GM12878 (cell line): Measurements from ENCODE around the gene UNC13B. TPM values are rescaled to one million over a fixed set of nuclear protein-coding genes. Genes with fewer than 3 reads are reported as not detected.

Source experiments
- ATAC-seq: fragments of 200-7000 bp; cut with Tn5 transposase; 3 replicates; pipeline ENCODE4 v1.9.1; 2020; ENCODE audit warnings: mild to moderate bottlenecking, moderate library complexity
- BruUV-seq: library from RNA; stranded (reverse); fragments of 400-500 nt; replicated peaks from 2 replicates; lab custom pipeline; 2021; lab: Mats Ljungman, UMichigan
- CTCF ChIA-PET: fragments of 300-600 bp; sonication (Branson Sonifier 250); formaldehyde crosslinking; extraction: SDS; loops from one replicate; lab custom pipeline; 2021; ENCODE audit warnings: inconsistent platforms; lab: Yijun Ruan, JAX
- POLR2A ChIA-PET: fragments of 350-600 bp; formaldehyde crosslinking; extraction: SDS; loops from one replicate; lab custom pipeline; 2021; ENCODE audit warnings: inconsistent platforms; lab: Charles Lee
- RAD21 ChIA-PET: fragments of 300-600 bp; sonication (Branson Sonifier 250); formaldehyde crosslinking; loops from one replicate; lab custom pipeline; 2023; ENCODE audit warnings: antibody characterized with exemption; ENCODE audit not compliant: unreplicated experiment; lab: Charles Lee
- SMC1A ChIA-PET: fragments of 300-600 bp; sonication (Branson Sonifier 250); formaldehyde crosslinking; loops from one replicate; lab custom pipeline; 2023; ENCODE audit not compliant: unreplicated experiment, uncharacterized antibody; lab: Charles Lee
- DNase-seq: peaks from one replicate; pipeline ENCODE4 v3.0.0-alpha.2; 2011; ENCODE audit warnings: low read depth, low spot score
- FAIRE-seq: peaks from 3 replicates; lab custom pipeline; 2011; peaks lifted over from hg19 to GRCh38; lab: Jason Lieb, UNC
- H2AFZ ChIP-seq: 2 replicates; pipeline ENCODE4 v1.6.0; 2011; ENCODE audit warnings: low read depth, low read length, control low read depth; ENCODE audit not compliant: control insufficient read depth
- H3K27ac ChIP-seq: 2 replicates; pipeline ENCODE4 v1.5.1; 2011; ENCODE audit warnings: control low read depth; ENCODE audit not compliant: control insufficient read depth, insufficient read depth
- H3K27me3 ChIP-seq, 2 experiments: replicated peaks in 1 of 2; 2 replicates each; pipeline versions ENCODE4 v1.6.0 to v1.6.1; 2011; ENCODE audit warnings: low read length in 1 of 2; ENCODE audit not compliant: control insufficient read depth in 2 of 2, insufficient read depth in 2 of 2
- H3K36me3 ChIP-seq, 2 experiments: 2 replicates each; pipeline ENCODE4 v1.5.1; 2011; ENCODE audit warnings: low read length in 1 of 2; ENCODE audit not compliant: control insufficient read depth in 2 of 2, insufficient read depth in 2 of 2
- H3K4me1 ChIP-seq: 2 replicates; pipeline ENCODE4 v1.6.1; 2011; ENCODE audit warnings: mild to moderate bottlenecking, low read length, moderate library complexity, mixed read lengths; ENCODE audit not compliant: control insufficient read depth, insufficient read depth
- H3K4me2 ChIP-seq: 2 replicates; pipeline ENCODE4 v1.6.0; 2011; ENCODE audit warnings: control low read depth; ENCODE audit not compliant: control insufficient read depth, insufficient read depth
- H3K4me3 ChIP-seq: fragments of 200-600 bp; sonication (generic); 2 replicates; pipeline ENCODE4 v1.5.1; 2016
- H3K79me2 ChIP-seq: 2 replicates; pipeline ENCODE4 v1.6.0; 2011; ENCODE audit warnings: low read length; ENCODE audit not compliant: control insufficient read depth, insufficient read depth
- H3K9ac ChIP-seq: 2 replicates; pipeline ENCODE4 v1.8.0; 2011; ENCODE audit warnings: low read length, control low read depth, mixed read lengths; ENCODE audit not compliant: control insufficient read depth, insufficient read depth
- H3K9me3 ChIP-seq: replicated peaks from 3 replicates; pipeline ENCODE4 v1.5.1; 2011; ENCODE audit warnings: mild to moderate bottlenecking, low read length; ENCODE audit not compliant: control insufficient read depth, insufficient read depth
- H4K20me1 ChIP-seq: 2 replicates; pipeline ENCODE4 v1.6.0; 2011; ENCODE audit not compliant: control insufficient read depth, insufficient read depth
- CBFB ChIP-seq: IDR thresholded peaks from 2 replicates; pipeline ENCODE4 v1.6.1; 2016; ENCODE audit warnings: antibody characterized with exemption, low read depth
- EED ChIP-seq: sonication (generic); IDR thresholded peaks from 2 replicates; pipeline ENCODE4 v1.6.1; 2016; ENCODE audit warnings: antibody characterized with exemption, low read depth
- IKZF2 ChIP-seq, 2 experiments: fragments of 450-650 bp; IDR thresholded peaks; 2 replicates each; pipeline ENCODE4 v1.6.1; 2017; ENCODE audit warnings: mild to moderate bottlenecking in 2 of 2, moderate library complexity in 2 of 2
- SUZ12 ChIP-seq: fragments of 200-600 bp; sonication (generic); IDR thresholded peaks from one replicate; pipeline ENCODE4 v1.6.1; 2018; ENCODE audit warnings: antibody characterized with exemption, mild to moderate bottlenecking; ENCODE audit not compliant: unreplicated experiment
- ZNF207 ChIP-seq: fragments of 450-650 bp; IDR thresholded peaks from 2 replicates; pipeline ENCODE4 v1.6.1; 2014; ENCODE audit warnings: antibody characterized with exemption, mild to moderate bottlenecking, borderline replicate concordance
- WGBS: methylation state at CpG from one replicate; pipeline ENCODE4 v1.1.6; 2016; ENCODE audit warnings: low lambda C conversion rate; ENCODE audit not compliant: insufficient replicate concordance, insufficient coverage; ENCODE audit errors: missing lambda C conversion rate; 5-methylcytosine and 5-hydroxymethylcytosine counted together
- in situ Hi-C: fragments of 300-500 bp; cut with MboI; formaldehyde crosslinking; loops from 9 replicates; pipeline ENCODE4 v1.14.3; 2018; ENCODE audit warnings: mixed read lengths
- intact Hi-C: fragments of 100-400 bp; cut with micrococcal nuclease; formaldehyde crosslinking; loops from one replicate; pipeline ENCODE4 v1.14.2; 2022; ENCODE audit not compliant: unreplicated experiment
- polyA plus RNA-seq, 11 experiments: library from polyadenylated mRNA; depleted of rRNA in 4 of 11; unstranded in 6 of 11; stranded (reverse) in 5 of 11; fragments of >200 nt; fragmentation: Nextera tagmentation in 4 of 11; fragmentation: Illumina TruSeq in 1 of 11; extraction: Ambion mirVana in 4 of 11; extraction: Trizol in 1 of 11; gene quantifications; 1 replicate in 1 of 11; 2 replicates in 10 of 11; pipeline versions ENCODE4 v1.2.1 to v1.2.3, GENCODE V29; 2011 to 2016; ENCODE audit warnings: inconsistent platforms in 2 of 11, missing spikeins in 2 of 11, low read depth in 1 of 11
- total RNA-seq, 4 experiments: library from RNA; depleted of rRNA in 3 of 4; stranded (reverse); fragments of >200 nt in 3 of 4; fragmentation: Illumina TruSeq in 1 of 4; extraction: Trizol in 1 of 4; gene quantifications; 2 replicates each; pipeline versions ENCODE4 v1.2.1 to v1.2.3, GENCODE V29; 2013 to 2021

Gene UNC13B
- total and polyA plus RNA-seq, 10 of the 15 experiments (the other 5 are each of a cell fraction or from before 2014, with no cell fraction given): under 0.01 to 0.42 (median 0.06) TPM; not detected in 4

GRCh38 chr9:35220659-35221338 is 59.0 kb downstream of the UNC13B start:
- no TSS peak for BruUV-seq
- POLR2A ChIA-PET: no interaction called here
- H3K9me3 ChIP-seq: no peaks in the 10 kb centered on the region; the same call in 1 of the 3 replicates
- H3K9ac ChIP-seq: no peak overlapping the region
- H3K4me3 ChIP-seq: no peak overlapping the region
- H4K20me1 ChIP-seq: no peaks in the 10 kb centered on the region
- DNase-seq (no peak), FAIRE-seq (no peak), ATAC-seq (no peak)
- in situ Hi-C loops (no loop called here), intact Hi-C loops (no loop called here)
- H3K27ac ChIP-seq: no peak overlapping the region
- RAD21 ChIA-PET: no interaction called here
- H3K79me2 ChIP-seq: no peaks in the 10 kb centered on the region
- 54% methylated on average over 6 of the region's 6 CpGs for WGBS
- H3K4me2 ChIP-seq: no peak overlapping the region
- CTCF ChIA-PET: interaction anchor here (0.6 to 1.0 kb wide), 2 partner anchors 9 to 71 kb away, joined by 3 to 4 read pairs; no protein-coding TSS in a partner anchor
- H3K36me3 ChIP-seq: no peaks in the 10 kb centered on the region
- no peaks in the 10 kb centered on the region for H3K4me1 ChIP-seq
- SMC1A ChIA-PET: no interaction called here
- no peaks in the 10 kb centered on the region for H3K27me3 ChIP-seq
- H2AFZ ChIP-seq: no peak overlapping the region
- TF ChIP-seq CBFB (no peak), EED (no peak), ZNF207 (no peak), IKZF2 (IDR thresholded peaks at IDR 0.05) (no peak)

- in situ Hi-C loops (no loop called here), intact Hi-C loops (no loop called here)
- H3K36me3 ChIP-seq: no peaks in the 10 kb centered on the region
- ChIA-PET CTCF (no interaction called here), POLR2A (no interaction called here), SMC1A (no interaction called here), RAD21 (no interaction called here)
- H3K79me2 ChIP-seq: no peaks in the 10 kb centered on the region
- H3K4me2 ChIP-seq: no peak overlapping the region
- no peak overlapping the region for H3K27ac ChIP-seq
- H3K9me3 ChIP-seq: no peaks in the 10 kb centered on the region; the same call in 1 of the 3 replicates
- TF ChIP-seq SUZ12: no peak
- no peaks in the 10 kb centered on the region for H3K27me3 ChIP-seq
- FAIRE-seq (no peak), DNase-seq (no peak), ATAC-seq (no peak)
- 91% methylated on average over 5 of the region's 5 CpGs for WGBS
- H3K9ac ChIP-seq: no peak overlapping the region
- H4K20me1 ChIP-seq: no peaks in the 10 kb centered on the region
- no peak overlapping the region for H3K4me3 ChIP-seq
- BruUV-seq: no TSS peak
- H2AFZ ChIP-seq: no peak overlapping the region
- H3K4me1 ChIP-seq: no peaks in the 10 kb centered on the region
These were observed 63.9 kb downstream of the UNC13B start for GRCh38 chr9:35225677-35226076.
